ENCODE results near the gene SF3A1. TPM values are rescaled to one million over a fixed set of nuclear protein-coding genes. Genes with fewer than 3 reads are reported as not detected.
A peak's percentile ranks its signal among the peaks of the same experiment; 100 is the strongest.
"Not testable (repeated sequence)": the region's sequence is repeated elsewhere in the genome, so short reads cannot be mapped to it uniquely, and the experiment has no call there.

Gene SF3A1, protein sequence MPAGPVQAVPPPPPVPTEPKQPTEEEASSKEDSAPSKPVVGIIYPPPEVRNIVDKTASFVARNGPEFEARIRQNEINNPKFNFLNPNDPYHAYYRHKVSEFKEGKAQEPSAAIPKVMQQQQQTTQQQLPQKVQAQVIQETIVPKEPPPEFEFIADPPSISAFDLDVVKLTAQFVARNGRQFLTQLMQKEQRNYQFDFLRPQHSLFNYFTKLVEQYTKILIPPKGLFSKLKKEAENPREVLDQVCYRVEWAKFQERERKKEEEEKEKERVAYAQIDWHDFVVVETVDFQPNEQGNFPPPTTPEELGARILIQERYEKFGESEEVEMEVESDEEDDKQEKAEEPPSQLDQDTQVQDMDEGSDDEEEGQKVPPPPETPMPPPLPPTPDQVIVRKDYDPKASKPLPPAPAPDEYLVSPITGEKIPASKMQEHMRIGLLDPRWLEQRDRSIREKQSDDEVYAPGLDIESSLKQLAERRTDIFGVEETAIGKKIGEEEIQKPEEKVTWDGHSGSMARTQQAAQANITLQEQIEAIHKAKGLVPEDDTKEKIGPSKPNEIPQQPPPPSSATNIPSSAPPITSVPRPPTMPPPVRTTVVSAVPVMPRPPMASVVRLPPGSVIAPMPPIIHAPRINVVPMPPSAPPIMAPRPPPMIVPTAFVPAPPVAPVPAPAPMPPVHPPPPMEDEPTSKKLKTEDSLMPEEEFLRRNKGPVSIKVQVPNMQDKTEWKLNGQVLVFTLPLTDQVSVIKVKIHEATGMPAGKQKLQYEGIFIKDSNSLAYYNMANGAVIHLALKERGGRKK
- total RNA-seq (2014; rRNA removed; shearing (Covaris generic)), result 54.1 and 133 TPM in 2 replicates
- 115 and 140 TPM in 2 replicates for polyA plus RNA-seq (2015; cell fraction: cytosol; rRNA removed)
- polyA plus RNA-seq (2015; cell fraction: nucleus; rRNA removed), result 206 and 230 TPM in 2 replicates

DNA sequence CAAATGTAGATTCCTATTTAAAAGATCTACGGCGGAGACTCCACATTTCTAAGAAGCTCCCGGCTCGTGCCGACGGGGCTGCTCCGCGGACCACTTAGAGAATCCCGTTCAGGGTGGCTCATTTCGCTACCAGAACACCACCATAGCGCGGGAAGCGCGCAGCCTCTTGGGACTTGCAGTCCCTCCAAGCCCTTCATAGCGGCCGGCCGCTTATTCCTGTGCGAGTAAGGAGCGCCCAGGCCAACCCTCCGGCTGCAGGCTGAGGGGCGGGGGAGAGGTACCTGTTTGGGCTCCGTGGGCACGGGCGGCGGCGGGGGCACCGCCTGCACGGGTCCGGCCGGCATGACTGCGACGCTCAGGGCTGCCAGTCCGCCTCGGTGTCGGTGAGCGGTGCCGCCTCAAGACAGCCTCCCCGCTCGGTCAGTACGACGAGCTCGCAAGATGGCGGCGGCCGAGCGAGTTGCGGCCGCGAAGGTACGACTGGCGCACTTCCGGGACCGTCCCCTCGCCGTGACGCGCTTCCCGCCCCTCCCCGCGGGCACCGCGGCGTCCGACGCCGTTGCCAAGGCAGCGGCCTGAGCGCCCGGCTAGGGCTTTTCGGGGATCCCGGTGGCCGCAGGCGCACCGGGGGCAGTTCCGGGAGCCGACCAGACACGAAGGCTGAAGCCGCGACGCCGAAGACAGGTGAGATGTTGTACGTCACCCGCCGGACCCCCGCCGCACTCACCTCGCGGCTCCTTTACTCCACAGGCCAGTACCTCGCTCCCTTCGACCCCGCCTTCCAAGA lies at the start of gene SF3A1, which contains the start of gene CCDC157:
Gene SF3A1 (minus strand): TSS at position 446 of the 787 bp plus-strand sequence. CDS start 102 bp downstream, at position 344.
Gene CCDC157 (plus strand): TSS at position 559 of the 787 bp plus-strand sequence. CDS start 8,994 bp downstream, outside the sequence.
- DNase-seq (ENCODE audit: low read depth), result peak; percentile 84

DNA sequence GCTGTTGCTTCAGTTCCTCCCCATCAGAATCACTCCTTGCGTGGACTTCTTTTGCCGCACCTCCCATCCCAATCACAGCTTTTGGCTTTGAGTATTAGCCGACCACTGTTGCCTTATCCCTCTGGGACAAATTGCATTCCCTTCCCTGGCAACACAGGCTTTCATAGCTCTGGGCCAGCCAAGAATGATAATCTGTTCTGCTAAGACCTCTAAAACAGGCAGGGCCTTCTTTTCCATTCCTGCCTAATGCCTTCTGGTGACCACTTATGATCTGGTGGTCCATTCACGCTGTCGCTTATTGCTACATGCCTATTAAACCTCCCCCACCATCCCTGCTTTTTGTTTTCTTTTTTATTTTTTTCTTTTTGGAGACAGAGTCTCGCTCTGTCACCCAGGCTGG lies 49.7 kb upstream of the SF3A1 start:
- DNase-seq (ENCODE audit: low read depth), result no peak

DNA sequence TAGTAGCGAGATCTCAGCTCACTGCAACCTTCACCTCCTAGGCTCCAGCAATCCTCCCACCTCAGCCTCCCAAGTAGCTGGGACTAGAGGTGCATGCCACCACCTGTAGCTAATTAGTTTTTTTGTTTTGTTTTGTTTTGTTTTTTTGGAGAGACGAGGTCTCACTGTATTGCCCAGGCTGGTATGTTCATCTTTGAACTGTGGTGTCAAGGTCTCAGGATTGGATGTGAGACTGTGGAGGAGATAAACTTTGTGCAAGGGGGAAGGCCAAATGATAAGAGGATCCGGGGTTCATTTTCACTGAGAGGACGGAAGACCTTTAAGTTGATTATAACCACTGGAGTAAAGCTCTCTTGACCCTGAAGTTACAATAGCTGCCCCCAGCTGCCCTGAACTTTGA lies 49.0 kb upstream of the SF3A1 start:
- DNase-seq (ENCODE audit: low read depth), result no peak

DNA sequence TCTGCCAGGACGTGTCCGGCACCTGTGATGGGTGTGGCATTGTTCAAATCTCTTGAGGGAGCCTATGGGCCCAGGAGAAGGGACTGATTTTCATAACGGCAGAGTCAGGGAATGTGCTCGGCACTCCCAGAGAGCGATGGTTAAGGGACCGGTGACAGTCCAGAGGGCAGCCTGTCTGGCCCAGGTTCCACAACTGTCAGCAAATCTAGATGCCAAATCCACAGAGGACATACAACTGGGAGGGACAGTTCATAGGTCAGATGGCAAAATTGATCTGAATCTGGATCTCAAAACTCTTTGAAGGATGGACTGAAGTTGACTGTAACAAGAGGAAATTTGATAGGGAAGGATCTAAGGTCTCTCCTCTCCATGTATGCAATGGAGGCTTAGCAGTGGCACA lies 47.6 kb upstream of the SF3A1 start:
- DNase-seq (ENCODE audit: low read depth), result no peak

DNA sequence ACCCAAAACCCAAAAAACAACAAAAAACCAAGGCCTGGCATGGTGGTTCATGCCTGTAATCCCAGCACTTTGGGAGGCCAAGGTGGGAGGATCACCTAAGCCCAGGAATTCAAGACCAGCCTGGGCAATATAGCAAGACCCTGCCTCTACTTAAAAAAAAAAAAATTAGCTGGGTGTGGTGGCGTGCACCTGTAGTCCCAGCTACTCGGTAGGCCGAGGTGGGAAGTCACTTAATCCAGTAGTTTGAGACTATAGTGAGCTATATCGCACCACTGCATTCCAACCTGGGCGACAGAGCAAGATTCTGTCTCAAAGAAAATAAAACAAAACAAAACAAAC lies 46.0 kb upstream of the SF3A1 start:
- DNase-seq (ENCODE audit: low read depth), result not testable (repeated sequence)

DNA sequence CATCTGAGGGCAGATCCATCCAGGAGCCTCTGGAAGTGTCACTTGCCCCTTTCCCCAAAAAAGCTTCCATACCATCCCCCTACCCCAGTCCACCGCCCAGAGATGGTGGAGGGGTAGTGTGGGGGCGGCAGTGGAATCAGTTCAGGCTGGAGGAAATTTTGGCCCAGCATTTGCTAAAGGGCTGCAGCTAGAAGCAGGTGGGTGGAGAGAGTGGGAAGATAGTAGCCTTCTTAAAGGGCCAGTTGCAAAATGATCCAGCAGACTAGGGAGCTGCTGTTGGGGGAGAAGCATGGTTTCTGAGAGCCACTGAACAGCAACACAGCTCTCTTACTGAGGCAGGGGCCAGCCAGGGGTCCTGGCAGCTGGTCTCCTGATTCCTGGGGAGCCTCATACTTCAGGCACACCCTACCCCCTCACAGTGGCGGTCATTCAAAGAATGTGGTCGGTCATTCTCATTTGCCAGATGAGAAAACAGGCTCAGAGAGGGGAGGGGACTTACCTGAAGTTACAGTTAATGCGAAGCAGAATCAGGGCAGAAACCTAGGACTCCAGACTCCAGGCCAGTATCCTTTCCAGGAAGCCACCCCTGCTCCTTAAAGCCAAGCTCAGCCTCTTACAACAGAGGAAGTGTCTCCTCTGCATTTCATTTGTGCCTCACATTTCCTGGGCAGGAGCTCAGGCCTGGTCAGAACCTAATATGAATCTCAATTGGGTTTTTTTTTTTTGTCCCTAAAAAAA lies 45.5 kb upstream of the SF3A1 start:
- DNase-seq (ENCODE audit: low read depth), result no peak

DNA sequence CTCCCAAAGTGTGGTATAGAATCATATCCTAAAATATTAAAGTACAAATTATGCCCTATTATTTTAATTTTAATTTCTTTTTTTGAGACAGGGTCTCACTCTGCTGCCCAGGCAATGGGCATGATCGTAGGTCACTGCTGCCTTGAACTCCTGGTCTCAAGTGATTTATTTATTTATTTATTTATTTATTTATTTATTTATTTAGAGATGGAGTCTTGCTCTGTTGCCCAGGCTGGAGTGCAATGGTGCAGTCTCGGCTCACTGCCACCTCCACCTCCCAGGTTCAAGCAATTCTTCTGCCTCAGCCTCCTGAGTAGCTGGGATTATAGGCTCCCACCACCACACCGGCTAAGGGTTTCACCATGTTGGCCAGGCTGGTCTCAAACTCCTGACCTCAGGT lies 44.3 kb upstream of the SF3A1 start:
- DNase-seq (ENCODE audit: low read depth), result not testable (repeated sequence)

DNA sequence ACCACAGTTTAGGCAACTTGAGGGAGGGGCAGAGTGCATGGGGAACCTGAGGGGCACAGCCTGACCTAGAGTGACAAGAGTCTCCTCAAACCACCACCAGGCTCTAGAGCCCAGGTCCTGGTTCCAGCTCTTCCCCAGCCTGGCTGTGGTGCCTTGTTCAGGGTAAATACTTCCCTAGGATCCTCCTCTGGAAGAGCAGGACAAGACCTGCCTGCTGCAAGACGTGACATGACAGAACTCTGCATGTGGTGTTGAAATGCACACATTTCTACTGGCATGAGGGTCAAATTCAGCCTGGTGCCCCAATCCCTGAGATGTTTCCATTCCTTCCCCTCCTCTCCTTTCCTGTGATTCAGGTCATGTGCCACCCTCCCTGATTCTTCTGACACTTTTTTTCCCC lies 43.5 kb upstream of the SF3A1 start:
- DNase-seq (ENCODE audit: low read depth), result no peak

DNA sequence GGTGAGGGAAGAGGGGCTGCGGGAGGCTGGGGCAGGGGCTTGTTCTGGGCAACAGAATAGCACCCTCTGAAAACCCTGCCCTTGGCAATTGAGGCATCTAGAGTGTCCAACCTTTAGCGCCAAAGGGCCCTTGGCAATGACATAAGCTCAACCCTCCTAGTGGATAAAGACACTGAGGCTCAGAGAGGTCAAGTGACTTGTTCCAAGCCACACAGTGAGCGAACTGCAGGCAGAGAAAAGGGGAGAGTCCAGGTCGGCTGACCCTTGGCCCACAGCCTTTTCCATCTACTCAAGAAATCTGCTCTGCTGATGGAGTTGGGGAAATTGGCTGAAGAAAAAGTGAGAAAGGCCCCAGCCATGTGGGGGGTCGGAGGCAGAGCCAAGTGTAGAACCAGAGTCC lies 43.0 kb upstream of the SF3A1 start:
- DNase-seq (ENCODE audit: low read depth), result no peak

DNA sequence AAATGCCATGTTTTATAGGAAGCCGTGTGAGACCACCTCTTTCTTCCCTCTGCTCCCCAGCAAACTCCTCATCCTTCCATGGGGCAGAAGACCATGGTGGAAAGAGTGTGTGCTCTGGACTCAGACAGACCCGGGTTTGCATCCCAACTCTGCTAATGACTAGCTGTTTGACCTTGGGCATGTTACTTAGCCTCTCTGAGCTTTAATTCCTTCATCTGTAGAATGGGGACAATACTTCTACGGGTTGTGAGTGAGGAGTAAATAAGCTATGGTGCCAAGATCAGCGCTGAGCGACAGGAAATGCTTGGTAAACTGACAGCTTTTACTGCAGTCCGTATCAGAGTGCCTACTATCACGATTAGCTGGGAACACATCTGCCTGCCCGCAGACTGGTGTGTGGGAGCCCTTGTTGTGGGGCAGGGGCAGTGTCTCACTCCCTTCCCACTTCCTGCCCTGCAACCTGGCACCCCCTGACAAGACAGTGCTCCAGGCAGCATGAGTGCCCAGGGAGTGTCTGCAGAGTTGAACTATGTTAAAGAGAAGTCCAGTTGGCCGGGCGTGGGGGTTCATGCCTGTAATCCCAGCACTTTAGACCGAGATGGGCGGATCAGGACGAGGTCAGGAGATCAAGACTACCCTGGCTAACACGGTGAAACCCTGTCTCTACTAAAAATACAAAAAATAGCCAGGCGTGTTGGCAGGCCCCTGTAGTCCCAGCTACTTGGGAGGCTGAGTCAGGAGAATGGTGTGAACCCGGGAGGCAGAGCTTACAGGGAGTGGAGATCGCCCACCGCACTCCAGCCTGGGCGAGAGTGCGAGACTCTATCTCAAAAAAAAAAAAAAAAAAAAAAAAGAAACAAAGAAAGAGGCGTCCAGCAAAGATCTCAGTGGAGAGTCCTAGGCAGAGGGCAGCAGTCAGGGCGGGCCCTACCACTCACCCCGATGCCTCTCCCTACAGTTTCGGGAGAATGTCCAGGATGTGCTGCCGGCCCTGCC lies 42.3 kb upstream of the SF3A1 start:
- DNase-seq (ENCODE audit: low read depth), result no peak

DNA sequence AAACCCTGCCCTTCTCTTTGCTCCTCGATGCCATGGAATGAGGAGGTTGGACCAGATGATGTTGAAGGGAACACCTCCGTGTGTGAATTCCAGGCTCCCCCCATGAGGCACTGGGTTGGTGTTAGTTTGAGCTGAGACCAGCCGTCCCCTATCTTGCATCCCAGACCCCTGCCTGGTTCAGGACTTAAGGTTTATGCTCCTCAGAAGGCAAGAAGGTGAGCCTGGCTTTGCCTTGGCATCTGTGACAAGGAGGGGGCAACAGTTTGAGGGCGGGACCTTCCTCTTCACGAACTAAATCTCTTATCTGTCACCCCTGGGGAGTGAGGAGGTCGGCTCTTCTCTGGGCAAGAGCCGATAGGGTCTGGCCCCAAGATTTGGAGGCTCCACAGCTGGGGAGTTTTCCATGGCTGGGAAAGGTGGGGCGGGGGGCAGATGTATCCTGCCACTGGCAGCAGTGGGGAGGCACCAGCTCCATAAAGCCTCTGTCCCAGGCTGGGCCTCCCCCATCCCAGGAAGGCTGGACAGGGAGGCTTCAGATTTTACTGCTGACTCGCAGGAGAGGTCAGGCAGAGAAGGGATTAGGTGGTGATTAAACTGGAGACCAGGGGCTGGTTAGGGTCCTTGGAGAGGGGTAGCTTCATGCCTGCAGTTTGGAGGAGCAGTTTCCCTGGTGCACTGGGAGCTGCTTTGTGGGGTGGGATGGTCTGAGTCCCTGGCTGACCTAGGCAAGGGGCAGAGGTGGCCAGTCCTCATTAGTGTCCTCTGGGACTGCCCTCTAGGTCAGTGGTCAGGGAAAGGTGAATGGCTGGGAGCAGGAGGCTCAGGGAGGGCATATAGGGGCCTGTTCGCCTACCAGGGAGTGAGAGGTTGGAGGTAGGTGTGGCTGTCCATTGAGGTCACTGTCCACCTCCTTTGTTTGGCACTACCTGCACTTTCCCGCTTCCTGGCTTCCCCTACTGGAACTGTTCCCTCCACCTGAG lies 41.3 kb upstream of the SF3A1 start:
- no peak for DNase-seq (ENCODE audit: low read depth)

DNA sequence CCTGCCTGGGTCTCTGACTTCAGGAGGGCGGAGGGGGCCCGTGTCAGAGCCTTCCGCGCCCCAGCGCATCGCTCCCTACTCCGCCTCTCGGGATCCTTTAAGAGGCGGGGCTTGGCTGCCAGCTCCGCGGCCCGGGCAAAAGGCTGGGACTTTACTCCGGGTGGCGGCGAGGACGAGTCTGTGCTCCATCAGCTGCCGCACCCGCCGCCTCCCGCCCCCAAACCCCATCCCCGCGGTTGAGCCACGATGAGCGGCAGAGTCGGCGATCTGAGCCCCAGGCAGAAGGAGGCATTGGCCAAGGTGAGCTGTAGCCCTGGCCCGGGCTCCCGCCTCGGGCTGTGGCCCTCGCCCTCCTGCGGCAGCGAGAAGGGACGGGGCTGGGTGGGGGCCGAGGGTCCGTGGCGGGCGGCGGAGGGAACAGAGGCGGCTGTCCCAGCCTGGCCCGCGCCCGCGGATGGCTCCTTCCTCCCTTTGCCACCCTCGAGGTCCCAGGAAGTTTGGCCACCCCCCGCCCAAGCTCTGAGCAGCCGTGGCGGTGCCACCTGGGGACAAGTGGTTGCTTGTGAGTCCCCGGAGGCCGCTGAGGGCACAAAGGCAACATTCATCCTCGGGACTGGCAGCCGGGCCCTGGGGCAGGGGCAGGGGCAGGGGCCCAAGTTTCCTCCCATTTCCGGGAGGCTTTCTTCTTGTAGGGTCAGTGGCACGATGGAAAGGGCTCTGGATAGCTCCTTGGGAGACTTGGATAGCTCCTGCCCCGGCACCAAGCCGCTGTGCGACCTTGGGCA lies 40.4 kb upstream of the SF3A1 start, which contains the start of gene SEC14L2:
Gene SEC14L2 (plus strand): TSS at position 148 of the 785 bp plus-strand sequence. CDS start 99 bp downstream, at position 247.
- peak; percentile 40 for DNase-seq (ENCODE audit: low read depth)

DNA sequence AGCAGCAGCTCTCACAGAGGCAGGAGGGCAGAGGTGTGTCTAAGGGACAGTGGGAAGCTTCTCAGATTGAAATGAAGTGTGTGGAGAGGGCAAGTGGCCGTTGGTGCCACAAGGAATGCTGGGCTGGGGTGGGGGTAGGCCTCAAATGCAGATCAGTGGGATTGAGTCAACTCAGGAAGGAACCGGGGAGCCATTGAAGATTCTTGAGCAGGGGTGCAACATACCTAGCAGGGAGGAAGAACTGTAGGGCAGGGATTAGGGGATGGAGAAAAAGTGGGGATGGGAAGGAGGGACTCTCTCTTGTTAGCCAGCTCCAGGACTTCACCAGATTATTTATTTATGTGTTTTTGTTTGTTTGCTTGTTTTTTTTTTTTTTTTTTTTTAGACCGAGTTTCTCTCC lies 37.2 kb upstream of the SF3A1 start:
- DNase-seq (ENCODE audit: low read depth), result no peak

DNA sequence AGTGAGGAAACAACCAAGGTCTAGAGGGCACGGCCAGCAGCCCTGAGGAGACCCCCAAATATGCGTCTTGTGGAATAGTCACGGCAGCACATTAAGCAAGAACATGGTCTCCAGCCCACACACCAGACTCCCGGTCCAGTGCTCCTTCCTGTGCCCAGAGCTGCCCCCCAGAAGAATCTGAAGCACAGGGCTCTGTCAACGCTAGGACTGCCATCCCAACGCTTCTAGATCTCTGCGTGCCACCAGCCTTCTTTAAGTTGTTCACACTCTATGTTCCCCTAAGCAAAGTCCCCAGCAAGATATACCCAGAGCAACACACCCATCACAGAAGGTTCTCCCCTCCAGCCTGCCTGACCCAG lies 36.6 kb upstream of the SF3A1 start:
- no peak for DNase-seq (ENCODE audit: low read depth)

DNA sequence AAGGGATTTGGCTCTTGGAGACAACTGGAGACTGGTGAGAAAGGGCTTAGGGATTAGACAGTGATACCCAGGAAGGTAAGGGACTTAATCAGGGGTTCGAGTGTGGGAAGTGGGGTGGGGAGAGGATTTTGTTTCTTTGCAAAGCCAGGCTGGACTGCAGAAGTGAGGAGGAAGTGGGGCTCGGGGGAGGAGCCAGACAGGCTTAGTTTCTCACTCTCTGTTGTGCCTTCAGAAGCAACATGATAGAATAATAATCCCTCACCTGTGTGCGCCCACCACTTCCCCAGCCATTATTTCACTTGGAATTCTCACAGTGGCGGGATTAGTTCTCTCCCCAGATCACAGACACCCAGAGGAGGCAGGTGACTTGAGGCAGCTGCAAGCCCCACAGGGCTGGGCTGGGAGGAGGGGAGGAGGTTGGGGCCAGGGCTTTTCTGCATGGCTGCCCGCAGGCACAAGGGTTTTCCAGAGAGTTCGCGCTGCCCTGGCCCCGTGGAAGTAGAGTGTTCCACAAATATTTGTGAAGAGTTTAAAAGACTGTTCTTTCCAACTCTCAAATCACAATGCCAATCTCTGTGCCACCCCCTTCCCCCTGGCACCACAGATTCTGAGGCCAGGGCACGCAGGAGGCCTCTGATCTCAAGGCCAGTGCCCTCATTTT lies 36.1 kb upstream of the SF3A1 start:
- no peak for DNase-seq (ENCODE audit: low read depth)

DNA sequence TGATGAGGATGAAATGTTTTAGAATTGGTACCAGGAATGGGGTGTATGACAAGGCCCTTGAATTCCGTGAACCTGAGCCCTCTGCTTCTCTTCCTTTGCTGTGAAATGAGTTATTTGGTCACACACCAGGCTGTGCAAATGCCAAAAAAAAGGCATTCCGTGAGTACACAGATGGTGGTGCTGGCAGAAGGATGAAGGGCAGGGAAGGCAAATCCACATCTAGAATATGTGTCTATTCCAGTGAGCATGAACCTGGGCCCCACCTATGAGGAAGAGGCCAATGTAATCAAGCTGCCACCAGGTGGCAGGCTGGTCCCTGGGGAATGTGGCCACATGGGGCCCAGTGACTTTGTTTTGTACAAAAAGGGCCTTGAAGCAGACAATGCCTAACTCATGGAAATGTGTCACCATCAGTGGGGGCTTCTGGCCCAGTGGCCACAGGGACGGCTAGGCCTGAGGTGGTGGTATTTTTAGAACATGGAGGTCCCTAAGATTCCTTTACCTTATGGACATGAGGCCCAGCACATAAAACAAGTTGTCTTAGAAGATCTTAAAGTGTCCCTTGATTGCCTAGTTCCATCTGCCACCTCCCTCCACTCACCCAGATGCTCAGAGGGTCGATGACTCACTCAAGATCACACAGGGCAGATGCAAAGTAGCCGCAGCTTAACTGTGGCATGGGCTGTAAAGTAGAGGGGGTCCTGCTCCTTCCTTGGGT lies 34.4 kb upstream of the SF3A1 start:
- DNase-seq (ENCODE audit: low read depth), result peak; percentile 72
